HG02852 (cell line): ENCODE results near the gene CEP290.

ENCODE experiments used
- ATAC-seq: cut with Tn5 transposase; IDR thresholded peaks from one replicate; pipeline ENCODE4 v1.9.1; 2021; ENCODE audit warnings: mild to moderate bottlenecking, moderate library complexity; ENCODE audit not compliant: unreplicated experiment

CEP290 gene, protein sequence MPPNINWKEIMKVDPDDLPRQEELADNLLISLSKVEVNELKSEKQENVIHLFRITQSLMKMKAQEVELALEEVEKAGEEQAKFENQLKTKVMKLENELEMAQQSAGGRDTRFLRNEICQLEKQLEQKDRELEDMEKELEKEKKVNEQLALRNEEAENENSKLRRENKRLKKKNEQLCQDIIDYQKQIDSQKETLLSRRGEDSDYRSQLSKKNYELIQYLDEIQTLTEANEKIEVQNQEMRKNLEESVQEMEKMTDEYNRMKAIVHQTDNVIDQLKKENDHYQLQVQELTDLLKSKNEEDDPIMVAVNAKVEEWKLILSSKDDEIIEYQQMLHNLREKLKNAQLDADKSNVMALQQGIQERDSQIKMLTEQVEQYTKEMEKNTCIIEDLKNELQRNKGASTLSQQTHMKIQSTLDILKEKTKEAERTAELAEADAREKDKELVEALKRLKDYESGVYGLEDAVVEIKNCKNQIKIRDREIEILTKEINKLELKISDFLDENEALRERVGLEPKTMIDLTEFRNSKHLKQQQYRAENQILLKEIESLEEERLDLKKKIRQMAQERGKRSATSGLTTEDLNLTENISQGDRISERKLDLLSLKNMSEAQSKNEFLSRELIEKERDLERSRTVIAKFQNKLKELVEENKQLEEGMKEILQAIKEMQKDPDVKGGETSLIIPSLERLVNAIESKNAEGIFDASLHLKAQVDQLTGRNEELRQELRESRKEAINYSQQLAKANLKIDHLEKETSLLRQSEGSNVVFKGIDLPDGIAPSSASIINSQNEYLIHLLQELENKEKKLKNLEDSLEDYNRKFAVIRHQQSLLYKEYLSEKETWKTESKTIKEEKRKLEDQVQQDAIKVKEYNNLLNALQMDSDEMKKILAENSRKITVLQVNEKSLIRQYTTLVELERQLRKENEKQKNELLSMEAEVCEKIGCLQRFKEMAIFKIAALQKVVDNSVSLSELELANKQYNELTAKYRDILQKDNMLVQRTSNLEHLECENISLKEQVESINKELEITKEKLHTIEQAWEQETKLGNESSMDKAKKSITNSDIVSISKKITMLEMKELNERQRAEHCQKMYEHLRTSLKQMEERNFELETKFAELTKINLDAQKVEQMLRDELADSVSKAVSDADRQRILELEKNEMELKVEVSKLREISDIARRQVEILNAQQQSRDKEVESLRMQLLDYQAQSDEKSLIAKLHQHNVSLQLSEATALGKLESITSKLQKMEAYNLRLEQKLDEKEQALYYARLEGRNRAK (N-terminal part only)

DNA sequence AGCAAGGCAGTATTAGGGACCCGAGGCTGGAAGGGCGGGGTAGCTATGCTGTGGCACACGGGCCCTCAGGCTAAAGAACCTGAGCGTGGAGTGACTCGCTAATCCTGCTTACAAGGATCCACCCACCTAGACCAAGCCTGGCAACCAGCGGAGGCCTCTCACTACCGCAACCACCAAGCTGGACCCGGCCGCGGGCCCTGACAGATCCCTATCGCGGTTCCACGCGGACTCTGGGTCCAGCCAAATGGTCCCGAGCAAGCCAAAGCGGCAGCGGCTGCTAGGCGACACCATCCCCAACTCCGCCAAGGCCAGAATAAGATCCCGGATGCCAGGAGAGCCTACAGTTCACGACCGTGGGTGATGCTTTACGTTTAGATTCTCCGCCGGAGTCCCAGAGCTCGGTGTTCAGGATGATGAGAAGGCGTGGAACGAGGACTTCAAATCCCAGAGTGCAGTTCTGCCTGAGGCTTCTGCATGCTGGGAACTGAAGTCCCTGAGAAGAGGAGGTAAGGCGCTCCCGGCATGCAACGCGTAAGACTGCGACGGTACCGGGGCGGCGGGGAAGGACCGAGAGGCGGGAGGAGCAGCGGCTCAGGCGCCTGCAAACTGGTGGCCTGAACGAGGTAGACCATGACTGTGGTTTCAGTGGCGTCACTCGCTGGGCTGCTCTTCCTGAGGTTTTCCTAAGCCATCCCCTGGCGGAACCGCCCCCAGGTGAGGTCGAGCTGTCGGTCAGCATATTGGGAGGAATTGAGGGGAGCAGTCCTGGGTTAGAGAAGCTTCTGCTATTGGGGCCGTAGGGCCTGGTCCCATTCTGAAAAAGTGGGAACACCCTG lies at the start of gene CEP290, which contains the start of gene TMTC3:
TSS of gene CEP290 (minus strand) at position 315 of the 836 bp plus-strand sequence. CDS start 781 bp downstream, outside the sequence.
TSS of gene TMTC3 (plus strand) at position 534 of the 836 bp plus-strand sequence. CDS start 6,009 bp downstream, outside the sequence.
- ATAC-seq = peak; percentile 95

DNA sequence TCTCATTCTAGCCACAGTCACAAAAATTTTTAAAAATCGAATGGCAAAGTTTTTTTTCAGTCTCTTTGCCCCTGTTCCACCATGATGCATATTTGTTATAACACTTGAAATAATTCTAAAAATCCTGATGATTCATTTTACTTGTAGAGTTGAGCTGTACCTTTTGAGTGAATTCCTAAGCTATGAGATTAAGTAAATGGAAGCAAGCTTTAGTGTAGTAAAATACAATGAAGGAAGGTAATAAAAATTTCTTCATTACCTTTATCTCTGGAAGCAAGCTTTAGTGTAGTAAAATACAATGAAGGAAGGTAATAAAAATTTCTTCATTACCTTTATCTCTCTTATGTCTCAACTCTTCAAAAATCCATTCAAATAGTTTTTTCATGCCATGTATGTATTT lies 46.3 kb upstream of the CEP290 start:
- ATAC-seq = no peak

DNA sequence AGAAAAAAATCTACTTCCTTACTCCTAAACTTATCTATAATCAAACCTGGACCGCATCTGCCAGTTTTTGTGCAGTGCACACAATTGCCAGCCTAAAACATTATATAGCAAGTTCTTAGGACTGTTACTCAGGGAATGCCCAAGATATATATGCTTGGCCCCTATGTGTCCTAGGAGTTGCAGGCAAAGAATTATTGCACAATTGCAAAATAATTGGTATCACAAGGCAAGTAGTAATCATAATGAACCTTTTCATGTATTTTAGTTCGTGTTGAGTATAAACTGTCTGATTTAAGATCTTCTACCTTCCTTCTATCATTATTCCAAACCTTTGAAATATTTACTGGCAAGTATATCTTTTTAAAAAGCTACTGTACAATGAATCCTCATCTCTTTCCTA lies 45.7 kb upstream of the CEP290 start:
- no peak for ATAC-seq

DNA sequence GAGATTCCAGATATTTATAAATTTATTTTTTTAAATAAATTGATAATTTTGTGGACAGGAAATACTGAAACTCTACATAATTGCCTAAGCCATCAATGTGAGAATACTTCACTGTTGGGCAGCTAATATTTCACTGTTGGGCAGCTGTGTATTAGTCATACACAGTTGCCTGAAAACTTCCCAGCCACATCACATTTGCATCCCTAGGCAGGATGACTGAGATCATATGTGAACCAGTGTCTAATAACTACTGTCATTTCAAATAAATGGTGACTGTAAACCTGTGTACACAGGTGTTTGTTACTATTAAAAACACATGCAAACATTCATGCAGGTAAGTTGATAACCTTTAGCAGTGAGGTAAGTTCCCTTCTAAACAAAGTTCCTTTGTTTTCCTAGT lies 44.1 kb upstream of the CEP290 start:
- peak; percentile 69 for ATAC-seq

DNA sequence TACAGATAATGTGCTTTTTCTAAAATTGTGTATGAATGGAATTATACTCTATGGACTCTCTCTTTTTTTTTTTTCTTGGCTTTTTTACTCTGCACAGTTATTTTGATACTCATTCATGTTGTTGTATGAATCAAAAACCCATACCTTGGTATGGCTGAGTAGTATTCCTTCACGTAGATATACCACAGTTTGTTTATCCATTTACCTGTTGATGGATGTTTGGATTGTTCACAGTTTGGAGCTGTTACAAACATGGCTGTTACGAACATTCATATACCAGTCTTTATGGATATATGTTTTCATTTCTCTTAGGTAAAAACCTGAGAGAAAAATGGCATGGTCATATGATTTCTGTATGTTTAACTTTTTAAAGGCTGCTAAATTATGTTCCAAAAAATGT lies 43.4 kb upstream of the CEP290 start:
- ATAC-seq = no peak

DNA sequence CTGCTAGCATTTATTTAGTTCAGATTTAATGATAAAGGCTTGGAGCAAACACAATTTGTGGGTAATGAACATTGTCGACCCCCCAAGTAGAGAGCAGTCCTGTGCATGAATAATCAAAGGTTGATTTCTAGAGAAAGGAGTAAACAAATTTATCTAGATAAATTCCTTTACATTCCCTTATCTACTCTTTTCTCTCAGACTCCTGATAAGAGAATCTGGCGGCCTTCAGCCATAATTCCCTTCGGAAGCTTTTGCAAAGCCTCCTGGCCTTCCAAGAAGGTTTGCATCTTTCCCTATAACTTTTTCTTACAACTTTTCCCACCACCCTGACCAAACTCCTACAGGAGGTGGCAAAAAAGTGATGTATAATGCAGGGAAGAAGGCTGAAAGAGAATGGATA lies 42.3 kb upstream of the CEP290 start:
- ATAC-seq = no peak

DNA sequence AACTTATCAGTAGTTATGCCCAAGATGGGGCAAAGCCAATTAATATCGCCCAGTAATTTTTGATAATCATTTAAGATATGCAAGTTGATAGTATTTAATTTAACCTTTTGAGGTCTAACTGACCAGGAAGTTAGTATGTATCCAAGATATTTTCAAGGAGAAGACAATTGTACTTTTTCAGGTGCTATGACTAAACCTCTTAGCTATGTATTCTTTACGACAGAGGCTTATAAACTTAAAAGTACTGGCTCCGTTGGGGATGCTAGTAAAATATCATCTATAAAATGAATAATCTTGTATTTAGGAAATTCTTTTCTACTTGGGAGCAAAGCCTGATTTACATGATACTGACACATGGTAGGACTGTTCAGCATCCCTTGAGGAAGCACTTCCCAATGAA lies 40.5 kb upstream of the CEP290 start:
- ATAC-seq = no peak

DNA sequence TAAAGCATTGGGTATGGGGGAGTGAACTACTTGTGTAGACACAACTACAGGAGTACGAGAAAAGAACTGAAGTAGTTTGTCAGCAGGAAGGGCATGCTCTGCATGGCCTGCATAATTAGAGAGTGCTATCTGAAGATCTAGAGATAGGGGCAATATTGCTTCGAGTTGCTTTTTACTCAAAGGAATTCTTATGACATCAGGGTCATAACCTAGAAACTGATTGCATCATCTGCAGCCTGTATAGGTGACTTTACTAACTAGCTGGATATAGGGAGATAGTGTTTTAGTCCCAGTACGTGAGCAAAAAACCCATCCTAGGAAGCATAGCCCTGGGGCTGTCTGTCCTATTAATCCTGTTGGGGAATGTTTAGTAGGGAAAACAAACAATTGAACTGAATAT lies 40.0 kb upstream of the CEP290 start:
- no peak for ATAC-seq

DNA sequence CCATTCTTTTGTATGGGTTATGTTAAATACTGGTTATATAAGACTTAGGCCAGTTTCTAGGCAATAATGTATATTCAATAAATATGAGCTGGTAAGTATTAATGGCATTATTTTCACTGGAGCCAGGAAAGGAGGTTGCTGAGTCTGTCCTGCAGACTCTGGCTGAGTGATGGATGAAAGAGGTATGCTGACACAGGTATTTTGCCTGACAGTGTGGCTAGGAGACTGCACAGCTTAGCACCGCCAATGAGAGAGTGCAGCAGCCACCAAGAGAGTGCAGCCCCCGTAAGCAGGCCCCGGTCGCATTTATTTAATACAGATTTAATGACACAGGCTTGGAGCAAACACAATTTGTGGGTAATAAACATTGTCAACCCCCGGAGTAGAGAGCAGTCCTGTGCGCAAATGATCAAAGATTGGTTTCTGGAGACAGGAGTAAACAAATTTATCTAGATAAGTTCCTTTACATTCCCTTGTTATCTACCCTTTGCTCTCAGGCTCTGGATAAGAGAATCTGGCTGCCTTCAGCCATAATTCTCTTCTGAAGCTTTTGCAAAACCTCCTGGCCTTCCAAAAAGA lies 37.6 kb upstream of the CEP290 start:
- ATAC-seq = no peak

DNA sequence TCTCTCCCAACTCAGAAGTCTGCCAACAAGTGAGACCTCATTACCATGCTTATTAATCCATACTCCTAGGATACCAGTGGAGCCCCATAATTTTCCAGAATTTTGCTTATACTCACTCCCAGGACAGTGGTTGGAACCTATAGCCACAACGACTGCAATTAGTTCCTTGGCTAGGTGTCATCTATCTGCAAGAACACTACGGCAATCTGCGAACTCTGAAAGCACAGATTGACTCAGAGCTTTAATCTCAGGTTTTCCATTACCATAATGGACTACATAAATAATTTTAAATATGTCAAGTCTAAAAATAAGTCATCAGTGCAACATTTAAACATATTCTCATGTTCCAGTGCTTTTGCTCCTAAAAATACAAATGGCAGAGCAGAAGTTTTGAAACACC lies 33.7 kb upstream of the CEP290 start:
- ATAC-seq = no peak

DNA sequence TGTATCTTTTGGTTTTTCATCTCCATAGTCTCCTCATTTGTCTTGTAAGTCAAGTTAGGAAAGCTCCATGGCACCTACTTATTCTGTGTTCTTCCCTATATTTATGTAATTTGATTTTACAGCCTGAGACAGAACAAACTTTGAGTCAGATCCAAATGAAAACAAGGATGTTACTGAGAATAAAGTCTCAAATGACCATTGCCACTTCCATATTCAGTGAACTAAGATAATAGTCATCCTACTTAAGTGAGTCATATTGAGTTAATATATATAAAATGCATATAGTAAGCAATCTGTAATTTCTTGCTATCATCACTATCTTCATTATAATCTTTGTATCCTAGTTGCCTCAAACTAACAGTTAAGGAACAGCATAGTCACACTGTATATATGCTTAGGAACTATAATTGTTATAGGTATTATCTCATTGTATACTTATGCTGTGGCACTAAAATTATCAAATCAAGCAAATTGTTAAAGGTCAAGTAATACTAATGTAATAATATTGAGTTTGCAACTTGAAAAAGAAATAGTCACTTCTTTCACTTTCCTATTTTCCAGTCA lies 31.0 kb upstream of the CEP290 start:
- ATAC-seq = no peak

DNA sequence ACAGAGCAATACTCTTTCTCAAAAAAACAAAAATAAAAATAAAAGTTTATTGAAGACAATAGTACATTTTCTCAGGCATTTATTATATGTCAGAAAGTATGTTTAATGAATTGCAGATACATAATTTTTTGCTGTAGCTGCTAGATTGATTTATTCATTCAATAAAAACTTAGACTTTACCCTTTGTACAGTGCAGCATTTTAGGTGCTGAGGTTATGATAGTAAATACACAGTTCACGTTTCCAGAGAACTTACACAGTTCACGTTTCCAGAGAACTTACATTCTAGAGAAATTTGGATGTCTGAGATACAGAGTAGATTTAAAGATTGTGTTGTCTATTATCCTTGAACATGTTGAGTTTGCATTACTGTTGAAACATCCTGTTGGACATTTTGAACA lies 25.5 kb upstream of the CEP290 start:
- ATAC-seq = no peak

DNA sequence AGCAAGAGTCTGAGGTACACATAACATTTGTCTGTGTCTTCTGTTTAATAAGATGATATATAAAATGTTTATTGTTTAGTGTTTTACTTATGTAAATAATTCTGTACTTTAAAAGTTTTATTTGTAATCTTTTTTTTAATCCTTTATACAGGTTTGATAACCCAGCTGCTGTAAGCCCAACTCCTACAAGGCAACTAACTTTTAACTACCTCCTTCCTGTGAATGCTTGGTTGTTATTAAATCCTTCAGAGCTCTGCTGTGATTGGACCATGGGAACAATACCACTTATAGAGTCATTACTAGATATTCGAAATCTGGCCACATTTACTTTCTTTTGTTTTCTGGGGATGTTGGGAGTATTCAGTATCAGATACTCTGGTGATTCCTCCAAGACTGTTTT lies 24.3 kb upstream of the CEP290 start:
- ATAC-seq = no peak

DNA sequence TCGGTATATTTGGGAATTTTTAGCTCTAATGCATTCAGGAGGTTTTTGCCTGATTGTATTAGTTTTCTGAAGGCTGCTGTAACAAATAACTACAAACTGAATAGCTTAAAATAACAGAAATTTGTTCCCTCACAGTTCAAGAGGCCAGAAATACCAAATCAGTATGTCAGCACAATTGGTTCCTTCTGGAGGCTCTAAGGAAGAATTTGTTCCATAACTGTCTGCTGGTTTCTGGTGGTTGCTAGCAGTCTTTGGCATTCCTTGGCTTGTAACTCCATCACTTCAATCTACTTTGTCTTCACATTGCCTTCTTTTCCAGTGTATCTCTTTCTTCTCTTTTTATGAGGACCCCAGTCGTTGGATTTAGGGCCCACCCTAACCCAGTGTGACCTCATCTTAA lies 21.5 kb upstream of the CEP290 start:
- ATAC-seq = no peak

DNA sequence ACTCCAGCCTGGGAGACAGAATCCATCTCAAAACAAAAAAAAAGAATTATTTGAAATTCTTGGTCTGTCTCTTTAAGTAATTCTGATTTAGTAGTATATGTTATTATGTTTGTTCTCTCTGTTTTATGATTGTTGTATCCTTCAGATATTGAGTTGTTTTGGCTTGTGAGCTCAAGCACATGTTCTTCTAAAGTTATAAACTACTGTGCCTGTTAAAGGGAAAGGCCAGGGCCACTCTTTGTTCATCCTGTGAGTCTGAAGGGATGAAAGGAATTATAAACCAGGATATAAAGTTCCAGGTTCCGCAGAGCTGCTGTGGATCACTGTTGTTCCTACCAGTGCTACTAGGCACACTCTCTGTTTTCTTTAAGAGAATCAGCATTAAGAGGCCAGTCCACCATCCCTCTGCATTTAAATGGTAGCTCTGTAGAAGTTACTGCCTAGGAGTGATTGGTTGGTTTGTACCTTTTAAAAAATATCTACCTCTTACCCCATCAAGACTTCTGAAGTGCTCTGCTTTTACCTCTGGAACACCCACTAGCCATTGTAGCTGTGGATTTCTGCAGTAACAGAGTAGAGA lies 14.3 kb upstream of the CEP290 start:
- no peak for ATAC-seq

DNA sequence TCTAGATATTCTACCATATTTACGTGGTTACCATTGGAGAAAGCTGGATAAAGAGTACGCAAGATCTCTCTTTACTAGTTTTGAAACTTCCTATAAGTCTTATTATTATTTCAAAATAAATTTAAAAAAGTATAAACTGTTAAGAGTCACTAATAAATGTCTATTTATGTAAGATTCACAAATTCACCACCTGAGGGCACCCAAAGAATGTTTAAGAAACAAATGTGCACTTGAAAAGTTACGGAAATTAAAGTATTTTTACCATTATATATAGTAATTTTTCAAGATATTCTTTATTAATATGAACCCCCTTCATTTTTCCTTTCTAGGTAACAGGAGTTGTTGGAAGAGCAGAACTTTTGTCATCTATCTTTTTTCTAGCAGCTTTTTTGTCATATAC lies 12.1 kb upstream of the CEP290 start:
- no peak for ATAC-seq

DNA sequence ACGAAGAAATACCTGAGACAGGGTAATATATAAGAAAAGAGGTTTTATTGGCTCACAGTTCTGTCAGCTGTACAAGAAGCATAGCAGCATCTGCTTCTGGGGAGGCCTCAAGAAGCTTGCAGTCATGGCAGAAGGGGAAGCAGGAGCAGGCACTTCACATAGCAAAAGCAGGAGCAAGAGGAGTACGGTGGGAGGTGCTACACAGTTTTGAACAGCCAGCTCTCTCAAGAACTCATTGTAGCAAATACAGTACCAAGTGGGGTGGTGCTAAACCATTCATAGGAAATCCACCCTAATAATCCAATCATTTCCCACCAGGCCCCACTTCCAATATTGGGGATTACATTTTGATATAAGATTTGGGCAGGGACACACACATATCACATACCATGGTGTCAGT lies 8.2 kb upstream of the CEP290 start:
- no peak for ATAC-seq

DNA sequence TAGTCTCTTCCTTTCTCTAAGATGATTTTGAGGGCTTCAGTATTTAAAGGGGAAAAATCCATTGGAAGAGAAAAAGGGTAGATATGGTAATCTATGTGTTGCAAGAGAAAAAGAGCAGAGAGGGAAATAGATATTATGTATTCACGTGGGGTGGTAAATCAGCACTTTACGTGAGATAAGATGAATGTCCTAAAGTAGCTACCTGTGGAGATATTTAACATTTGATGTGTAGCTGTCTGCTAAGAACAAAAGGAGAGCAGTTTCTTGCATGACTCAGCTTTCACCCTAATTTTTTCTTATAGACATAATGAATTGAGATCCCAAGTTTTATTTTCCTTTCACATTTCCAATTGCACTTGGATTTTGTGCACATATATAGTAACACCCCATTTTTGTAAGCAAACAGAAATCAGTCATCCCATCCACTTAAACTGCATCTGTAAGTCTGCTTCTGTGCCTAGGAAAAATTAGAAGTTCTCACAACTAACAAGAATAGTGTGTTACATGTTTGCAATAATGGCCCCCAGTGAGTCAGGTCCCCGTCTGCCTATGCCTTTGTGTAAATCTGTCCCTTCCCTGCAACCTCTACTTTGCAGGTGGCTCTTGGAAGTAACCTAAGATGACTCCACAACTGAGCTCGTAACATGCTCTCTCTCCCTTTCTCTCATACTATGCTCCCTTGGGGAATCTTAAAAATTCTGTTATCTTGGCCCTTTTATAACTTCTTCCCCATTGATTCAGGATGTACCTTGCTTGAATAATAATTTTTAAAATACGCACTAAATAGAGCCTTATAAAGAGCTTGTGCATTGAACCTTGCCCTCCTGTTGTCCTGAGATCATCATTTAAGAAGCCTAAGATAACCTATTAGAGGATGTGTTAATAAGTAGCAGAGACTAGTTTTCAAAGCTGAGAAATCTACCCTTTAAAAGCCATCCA lies 3.9 kb upstream of the CEP290 start:
- ATAC-seq = no peak
